ENCODE measurements around the gene DDX1.

The DDX1 gene

GRCh38 chr2:15588329-15588919 is 3.2 kb upstream of the DDX1 start:
- TF ChIP-seq CTCF (IDR thresholded peaks at IDR 0.05) (peak; percentile 72), ZFX (IDR thresholded peaks at IDR 0.05; ENCODE audit: borderline replicate concordance) (no peak)
- no peak overlapping the region for H3K27ac ChIP-seq

GRCh38 chr2:15591373-15591691 is 336 bp upstream of the DDX1 start:
- peak overlapping the region; percentile 84 for H3K27ac ChIP-seq
- TF ChIP-seq ZFX (IDR thresholded peaks at IDR 0.05; ENCODE audit: borderline replicate concordance) (no peak), CTCF (IDR thresholded peaks at IDR 0.05) (no peak)

- H3K27ac ChIP-seq: no peak overlapping the region
- TF ChIP-seq CTCF (IDR thresholded peaks at IDR 0.05) (no peak), ZFX (IDR thresholded peaks at IDR 0.05; ENCODE audit: borderline replicate concordance) (no peak)
Observed at GRCh38 chr2:15593327-15593705, 1.6 kb downstream of the DDX1 start.

- no peak overlapping the region for H3K27ac ChIP-seq
- no peak for TF ChIP-seq ZFX (IDR thresholded peaks at IDR 0.05; ENCODE audit: borderline replicate concordance)
- TF ChIP-seq CTCF (IDR thresholded peaks at IDR 0.05): no peak
Observed at GRCh38 chr2:15594291-15595256, 2.9 kb downstream of the DDX1 start.

GRCh38 chr2:15595342-15595905 is 3.8 kb downstream of the DDX1 start:
- no peak overlapping the region for H3K27ac ChIP-seq
- TF ChIP-seq CTCF (IDR thresholded peaks at IDR 0.05): no peak

GRCh38 chr2:15595936-15596335 is 4.3 kb downstream of the DDX1 start:
- TF ChIP-seq CTCF (IDR thresholded peaks at IDR 0.05) (no peak), ZFX (IDR thresholded peaks at IDR 0.05; ENCODE audit: borderline replicate concordance) (no peak)
- H3K27ac ChIP-seq: no peak overlapping the region

GRCh38 chr2:15596350-15596749 is 4.7 kb downstream of the DDX1 start:
- no peak overlapping the region for H3K27ac ChIP-seq
- TF ChIP-seq CTCF (IDR thresholded peaks at IDR 0.05) (no peak), ZFX (IDR thresholded peaks at IDR 0.05; ENCODE audit: borderline replicate concordance) (no peak)
